Measurements from ENCODE around the gene PIK3R5. TPM values are rescaled to one million over a fixed set of nuclear protein-coding genes. Genes with fewer than 3 reads are reported as not detected.
A peak's percentile ranks its signal among the peaks of the same experiment; 100 is the strongest.

Gene PIK3R5
- total and polyA plus RNA-seq, 12 donors: 0.66 to 10.1 (median 2.2) TPM

GRCh38 chr17:8944083-8944482 lies 21.4 kb downstream of the PIK3R5 start:
- intact Hi-C loops (cut with DNase I): no loop called here
- Histone ChIP-seq H3K4me3 (no peak overlapping the region), H3K27me3 (peaks cover 0 to 55% (median 29%) of the 10 kb centered on the region in 7 donors), H3K27ac (peak overlapping the region in 1 of 10 donors; percentile 81), H3K9me3 (peaks cover 0 to 7% (median 0%) of the 10 kb centered on the region in 11 donors), H3K4me1 (peaks cover 0 to 63% (median 0%) of the 10 kb centered on the region in 9 donors), H3K36me3 (peaks cover 0 to 10% (median 0%) of the 10 kb centered on the region in 9 donors)
- DNase-seq (no peak), ATAC-seq (no peak)
- TF ChIP-seq, protein P1, sequence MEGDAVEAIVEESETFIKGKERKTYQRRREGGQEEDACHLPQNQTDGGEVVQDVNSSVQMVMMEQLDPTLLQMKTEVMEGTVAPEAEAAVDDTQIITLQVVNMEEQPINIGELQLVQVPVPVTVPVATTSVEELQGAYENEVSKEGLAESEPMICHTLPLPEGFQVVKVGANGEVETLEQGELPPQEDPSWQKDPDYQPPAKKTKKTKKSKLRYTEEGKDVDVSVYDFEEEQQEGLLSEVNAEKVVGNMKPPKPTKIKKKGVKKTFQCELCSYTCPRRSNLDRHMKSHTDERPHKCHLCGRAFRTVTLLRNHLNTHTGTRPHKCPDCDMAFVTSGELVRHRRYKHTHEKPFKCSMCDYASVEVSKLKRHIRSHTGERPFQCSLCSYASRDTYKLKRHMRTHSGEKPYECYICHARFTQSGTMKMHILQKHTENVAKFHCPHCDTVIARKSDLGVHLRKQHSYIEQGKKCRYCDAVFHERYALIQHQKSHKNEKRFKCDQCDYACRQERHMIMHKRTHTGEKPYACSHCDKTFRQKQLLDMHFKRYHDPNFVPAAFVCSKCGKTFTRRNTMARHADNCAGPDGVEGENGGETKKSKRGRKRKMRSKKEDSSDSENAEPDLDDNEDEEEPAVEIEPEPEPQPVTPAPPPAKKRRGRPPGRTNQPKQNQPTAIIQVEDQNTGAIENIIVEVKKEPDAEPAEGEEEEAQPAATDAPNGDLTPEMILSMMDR (IDR thresholded peaks at IDR 0.05): no peak

DNA sequence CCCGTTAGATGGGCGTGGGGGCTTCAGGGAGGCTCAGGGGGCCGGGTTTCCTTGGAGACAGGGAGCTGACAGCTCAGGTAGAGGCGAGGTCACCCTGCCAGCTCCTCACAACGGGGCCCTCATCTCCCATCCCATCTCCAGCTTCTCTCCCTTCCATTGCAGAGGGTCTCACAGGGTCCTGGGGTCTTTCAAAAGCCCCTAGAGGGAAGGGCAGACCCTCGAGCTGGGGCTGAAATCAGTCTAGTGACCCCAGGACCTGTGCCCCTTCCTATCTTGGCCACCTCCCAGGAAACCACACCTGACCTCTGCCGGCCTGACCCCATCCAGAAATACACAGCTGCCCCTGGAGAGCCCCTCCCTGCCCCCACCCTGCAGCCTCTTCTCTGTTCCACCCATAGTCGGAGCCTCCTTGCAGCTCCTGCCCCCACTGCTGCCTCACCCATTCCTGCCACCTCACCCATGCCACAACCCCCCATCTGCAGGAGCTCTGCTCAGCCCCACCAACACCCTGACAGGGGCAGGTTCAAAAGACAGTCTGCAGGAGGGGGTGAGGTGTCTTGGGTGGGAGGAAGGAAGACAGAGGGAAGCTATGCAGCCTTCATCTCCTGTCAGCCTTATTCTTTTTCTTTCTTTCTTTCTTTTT lies 23.4 kb downstream of the PIK3R5 start:
- peaks cover 0 to 63% (median 29%) of the 10 kb centered on the region in 7 donors for H3K27me3 ChIP-seq
- peaks cover 0 to 12% (median 0%) of the 10 kb centered on the region in 11 donors for H3K9me3 ChIP-seq
- peak overlapping the region in 1 of 10 donors; percentile 81 for H3K27ac ChIP-seq
- H3K36me3 ChIP-seq: peaks cover 0 to 10% (median 0%) of the 10 kb centered on the region in 9 donors
- 57 to 60% methylated on average over 8 of the region's 8 CpGs for WGBS, 2 donors
- H3K4me1 ChIP-seq: peaks cover 0 to 55% (median 0%) of the 10 kb centered on the region in 9 donors
- intact Hi-C loops (cut with DNase I): no loop called here
- ATAC-seq (peak in 1 of 8 donors; percentile 31), DNase-seq (no peak)
- TF ChIP-seq, protein P1 (IDR thresholded peaks at IDR 0.05): no peak
- no peak overlapping the region for H3K4me3 ChIP-seq

- WGBS, 2 donors: 55 to 68% methylated on average over 14 of the region's 14 CpGs
- H3K27ac ChIP-seq: peak overlapping the region in 1 of 10 donors; percentile 81
- no peak overlapping the region for H3K4me3 ChIP-seq
- ATAC-seq: peak in 4 of 8 donors; percentile 33 to 42 (median 36)
- TF ChIP-seq, protein P1 (IDR thresholded peaks at IDR 0.05): no peak
- H3K27me3 ChIP-seq: peaks cover 0 to 61% (median 29%) of the 10 kb centered on the region in 7 donors
- intact Hi-C loops (cut with DNase I): no loop called here
- peaks cover 0 to 10% (median 0%) of the 10 kb centered on the region in 9 donors for H3K36me3 ChIP-seq
- no peak for DNase-seq
- peaks cover 0 to 55% (median 0%) of the 10 kb centered on the region in 9 donors for H3K4me1 ChIP-seq
- H3K9me3 ChIP-seq: peaks cover 0 to 12% (median 0%) of the 10 kb centered on the region in 11 donors
These were observed 24.0 kb downstream of the PIK3R5 start for GRCh38 chr17:8941520-8941919.

DNA sequence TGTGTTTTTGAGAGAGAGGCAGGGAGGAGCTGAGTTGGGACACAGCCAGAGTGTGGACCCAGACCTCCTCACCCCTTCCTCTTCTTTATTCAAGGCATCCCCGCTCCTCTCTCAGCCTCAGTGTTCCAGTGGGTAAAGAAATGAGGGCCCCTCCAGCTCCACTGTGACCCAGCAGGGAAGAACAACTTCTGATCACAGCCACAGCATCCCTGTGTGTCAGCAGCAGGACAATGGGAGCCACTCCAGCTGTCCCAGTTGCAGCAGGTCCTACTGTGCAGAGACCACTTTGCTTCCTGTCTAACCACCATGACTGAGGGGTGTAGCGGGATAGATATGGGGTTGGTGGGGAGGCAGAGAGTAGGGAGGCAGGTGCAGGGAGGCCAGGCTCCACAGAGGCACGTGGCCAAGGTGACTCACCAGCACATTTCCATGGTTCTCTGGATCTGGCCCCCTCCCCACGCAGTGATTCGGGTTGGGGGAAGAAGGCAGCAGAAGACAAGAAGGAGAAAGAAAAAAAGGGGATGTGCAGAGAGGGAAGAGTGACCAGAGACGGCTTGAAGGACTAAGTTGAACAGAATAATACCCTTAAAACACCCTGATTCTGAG lies 24.5 kb downstream of the PIK3R5 start:
- peak in 1 of 8 donors; percentile 18 for ATAC-seq
- Histone ChIP-seq H3K27ac (peak overlapping the region in 1 of 10 donors; percentile 81), H3K9me3 (peaks cover 0 to 12% (median 0%) of the 10 kb centered on the region in 11 donors)

More for the DNA sequence above, 24.5 kb downstream of the PIK3R5 start:
- no peak for DNase-seq
- peaks cover 0 to 55% (median 0%) of the 10 kb centered on the region in 9 donors for H3K4me1 ChIP-seq
- WGBS, 2 donors: 57 to 68% methylated on average over 6 of the region's 6 CpGs
- peaks cover 0 to 55% (median 29%) of the 10 kb centered on the region in 7 donors for H3K27me3 ChIP-seq
- H3K4me3 ChIP-seq: no peak overlapping the region
- peaks cover 0 to 10% (median 0%) of the 10 kb centered on the region in 9 donors for H3K36me3 ChIP-seq
- TF ChIP-seq, protein P1 (IDR thresholded peaks at IDR 0.05): no peak
- intact Hi-C loops (cut with DNase I): no loop called here
